Ramos (cell line): ENCODE data around the gene NDRG2.

Experiments used
- in situ Hi-C: fragments of 300-500 bp; cut with MboI; formaldehyde crosslinking; loops from one replicate; pipeline ENCODE4 v1.14.3; 2022; ENCODE audit warnings: low sequenced_read_pairs; ENCODE audit not compliant: unreplicated experiment

The NDRG2 gene

DNA sequence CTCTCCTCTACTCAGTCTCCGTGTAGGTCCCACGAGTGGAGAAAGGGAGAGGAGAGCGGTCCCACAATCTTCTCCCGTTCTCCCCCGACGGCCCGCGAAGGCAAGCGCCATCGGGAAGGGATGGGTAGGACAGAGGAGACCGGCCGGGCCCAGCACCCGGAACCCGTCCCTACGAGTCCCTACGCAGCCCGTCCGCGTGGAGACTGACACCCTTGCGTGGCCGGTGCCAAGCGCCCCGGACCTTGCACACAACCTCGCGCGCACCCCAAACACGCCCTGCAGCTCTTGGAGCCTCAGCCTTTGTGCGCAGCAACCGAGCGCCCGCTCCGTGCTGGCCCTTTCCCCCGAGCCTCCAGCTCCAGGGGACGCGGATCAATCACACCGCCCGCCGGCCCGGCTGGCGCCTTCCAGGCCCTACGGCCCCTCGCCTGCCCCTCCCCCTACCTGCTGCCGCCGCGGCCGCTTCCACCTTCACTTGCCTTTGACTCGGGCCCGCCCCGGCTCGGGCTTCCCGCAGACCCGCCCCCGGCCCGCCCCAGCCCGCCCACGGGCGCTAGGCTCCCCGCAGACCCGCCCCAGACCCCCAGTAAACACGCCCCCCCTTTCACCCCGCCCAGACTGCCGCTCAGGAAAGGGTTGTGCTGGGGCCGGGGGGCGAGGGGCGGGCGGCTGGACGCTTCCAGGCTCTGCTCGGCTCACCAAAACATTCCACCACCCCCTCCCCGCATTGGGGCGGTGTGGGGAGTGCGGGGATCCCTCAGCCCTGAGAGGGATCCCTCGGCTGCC lies at the start of gene NDRG2:
Gene NDRG2 (minus strand): TSS at position 477 of the 786 bp plus-strand sequence. CDS start 1,746 bp downstream, outside the sequence.
- in situ Hi-C loops, result no loop called here

DNA sequence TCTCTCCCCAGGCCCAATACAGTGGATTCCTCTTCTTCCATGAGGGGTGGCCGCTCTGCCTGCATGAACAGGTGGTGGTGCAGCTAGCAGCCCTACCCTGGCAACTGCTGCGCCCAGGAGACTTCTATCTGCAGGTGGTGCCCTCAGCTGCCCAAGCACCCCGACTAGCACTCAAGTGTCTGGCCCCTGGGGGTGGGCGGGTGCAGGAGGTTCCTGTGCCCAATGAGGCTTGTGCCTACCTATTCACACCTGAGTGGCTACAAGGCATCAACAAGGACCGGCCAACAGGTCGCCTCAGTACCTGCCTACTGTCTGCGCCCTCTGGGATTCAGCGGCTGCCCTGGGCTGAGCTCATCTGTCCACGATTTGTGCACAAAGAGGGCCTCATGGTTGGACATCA lies 49.1 kb upstream of the NDRG2 start:
- in situ Hi-C loops, result no loop called here

DNA sequence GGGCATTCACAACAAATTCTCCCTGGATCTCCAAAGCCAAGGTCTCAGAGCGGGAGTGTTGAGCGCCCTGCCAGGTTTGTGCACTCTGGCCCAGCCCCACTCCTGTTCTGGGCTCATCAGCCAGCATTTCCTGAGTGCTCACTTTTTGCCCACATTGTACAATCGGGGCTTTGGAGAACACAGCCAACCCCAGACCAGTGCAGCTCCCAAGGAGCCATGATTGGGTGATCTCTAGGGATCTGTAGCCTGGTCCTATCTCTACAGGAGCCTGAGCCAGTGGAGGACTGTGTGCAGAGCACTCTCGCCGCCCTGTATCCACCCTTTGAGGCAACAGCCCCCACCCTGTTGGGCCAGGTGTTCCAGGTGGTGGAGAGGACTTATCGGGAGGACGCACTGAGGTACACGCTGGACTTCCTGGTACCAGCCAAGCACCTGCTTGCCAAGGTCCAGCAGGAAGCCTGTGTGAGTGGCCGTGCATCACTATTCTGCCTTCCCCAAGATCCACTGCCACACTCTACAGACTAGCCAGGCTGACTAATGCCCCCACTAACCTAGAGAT lies 48.0 kb upstream of the NDRG2 start:
- in situ Hi-C loops, result no loop called here

DNA sequence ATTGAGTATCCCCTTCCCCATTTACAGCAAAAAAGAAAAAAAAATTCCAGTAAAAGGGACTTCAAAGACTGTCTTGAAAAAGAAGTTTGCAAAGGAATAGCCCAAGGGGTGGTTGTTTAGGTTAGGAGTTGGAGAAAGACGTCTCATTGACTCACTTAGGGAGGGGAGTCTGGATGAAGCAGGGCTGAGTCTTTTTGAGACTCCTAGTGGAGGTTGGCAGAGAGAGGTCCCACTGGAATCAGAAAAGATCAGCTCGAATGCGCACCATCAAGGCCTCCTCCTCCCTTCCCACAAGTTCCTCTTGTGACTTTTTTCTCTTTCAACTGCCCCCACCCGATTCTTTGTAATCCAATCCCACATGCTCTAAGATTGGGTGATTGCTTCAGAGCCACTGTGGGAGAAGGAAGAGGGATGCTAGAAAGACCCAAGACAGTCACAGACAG lies 47.2 kb upstream of the NDRG2 start:
- in situ Hi-C loops, result no loop called here

GRCh38 chr14:21071225-21072030 lies 46.6 kb upstream of the NDRG2 start:
- in situ Hi-C loops, result no loop called here

DNA sequence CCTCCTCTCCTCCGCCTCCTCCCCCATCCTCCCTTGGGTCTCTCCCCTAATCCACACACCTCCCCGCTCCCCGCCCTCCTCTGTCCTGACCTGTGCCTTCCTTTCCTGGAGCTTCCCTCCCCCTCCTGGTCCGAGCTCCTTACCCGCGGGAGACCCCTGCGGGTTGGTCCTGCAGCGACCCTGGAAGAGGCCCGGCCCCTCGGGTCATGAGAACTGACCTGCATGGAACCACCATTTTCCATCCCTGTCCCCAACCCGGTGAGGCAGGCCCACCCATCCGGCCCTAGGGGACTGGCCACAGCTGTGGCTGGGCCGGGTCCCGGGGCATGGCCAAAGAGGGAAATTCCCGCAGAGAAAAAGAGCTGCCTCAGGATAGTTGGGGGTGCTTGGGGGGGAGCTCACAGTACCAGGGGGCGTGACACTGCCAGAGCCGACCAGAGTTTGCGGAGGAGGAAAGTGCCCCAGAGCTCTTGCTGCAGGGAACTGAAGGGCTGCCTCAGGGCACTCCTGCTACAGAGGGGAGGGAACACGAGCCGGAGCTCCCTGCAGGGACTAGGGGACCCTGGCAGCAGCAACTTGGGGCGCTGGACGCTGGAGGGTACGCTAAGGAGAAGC lies 45.9 kb upstream of the NDRG2 start:
- in situ Hi-C loops, result no loop called here

DNA sequence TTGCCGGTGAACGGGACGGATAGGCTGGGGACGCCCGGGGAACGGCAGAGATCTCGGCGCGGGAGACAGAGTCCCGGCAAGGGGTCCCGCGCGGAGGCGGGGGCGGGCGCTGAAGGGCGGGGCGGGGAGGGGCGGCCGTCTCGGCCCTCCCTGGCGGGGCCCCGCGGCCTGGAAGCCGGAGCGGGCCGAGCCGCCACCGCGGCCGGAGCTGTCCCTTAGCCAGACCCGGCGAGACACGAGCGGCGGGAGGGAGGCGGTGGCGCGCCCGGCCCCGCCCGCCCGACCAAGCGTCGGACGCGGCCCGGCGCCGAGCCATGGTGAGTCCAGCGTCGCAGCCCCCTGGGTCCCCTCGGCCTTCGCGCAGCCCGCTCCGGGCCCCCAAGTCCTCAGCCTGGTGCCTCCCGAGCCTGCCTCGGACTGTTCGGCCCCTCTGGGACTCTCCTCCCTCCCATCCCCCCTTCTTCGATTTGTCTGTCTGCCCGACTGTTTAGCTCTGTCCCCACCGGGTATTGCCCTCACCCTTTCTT lies 45.3 kb upstream of the NDRG2 start, which contains the start of gene ARHGEF40:
Gene ARHGEF40 (plus strand): TSS at position 222 of the 527 bp plus-strand sequence. CDS start 93 bp downstream, at position 315.
- in situ Hi-C loops, result no loop called here

GRCh38 chr14:21069388-21070082 lies 44.7 kb upstream of the NDRG2 start:
- in situ Hi-C loops, result no loop called here

DNA sequence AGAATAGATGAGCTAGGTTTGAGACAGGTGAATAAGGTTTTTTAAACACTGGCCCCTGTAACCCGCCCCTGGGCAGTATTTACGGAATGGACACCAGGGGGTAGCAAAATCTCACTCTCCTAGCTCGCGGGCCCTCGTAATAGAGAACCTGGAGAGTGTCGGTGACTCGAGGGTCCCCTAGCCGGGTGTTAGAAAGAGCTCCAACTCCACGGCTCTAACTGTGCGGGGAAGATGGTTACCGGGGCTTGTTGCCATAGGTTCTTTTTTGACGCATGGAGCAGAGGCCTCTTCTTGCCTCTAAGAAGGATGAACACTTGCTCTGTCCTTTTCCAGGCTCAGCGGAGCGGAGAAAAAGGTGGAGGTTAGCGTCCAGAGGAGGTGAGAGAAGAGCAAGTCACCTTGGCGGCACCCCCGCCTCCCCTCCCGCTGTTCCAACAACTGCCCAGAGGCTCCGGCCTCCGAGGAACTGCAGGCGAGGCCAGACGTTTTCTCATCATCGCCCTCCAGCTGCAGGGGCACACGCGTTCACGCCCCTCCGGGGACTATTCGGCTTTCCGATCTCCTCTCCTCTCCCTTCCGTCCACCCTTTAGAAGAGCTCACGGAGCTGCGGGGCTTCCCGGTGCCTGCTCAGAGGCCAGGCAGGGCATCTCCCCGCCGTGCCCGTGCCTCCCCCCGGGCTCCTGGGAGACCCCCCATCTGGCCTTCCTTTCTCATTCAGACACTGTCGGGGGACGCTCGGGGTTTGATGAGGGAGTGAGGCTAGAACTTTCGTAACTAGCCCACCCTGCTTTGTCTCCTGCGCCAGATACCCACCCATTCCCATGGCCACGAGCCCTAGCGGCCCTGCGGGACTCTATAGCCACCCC lies 43.9 kb upstream of the NDRG2 start:
- in situ Hi-C loops, result no loop called here

- in situ Hi-C loops, result no loop called here
Measured at GRCh38 chr14:21066882-21067502, 42.1 kb upstream of the NDRG2 start.

DNA sequence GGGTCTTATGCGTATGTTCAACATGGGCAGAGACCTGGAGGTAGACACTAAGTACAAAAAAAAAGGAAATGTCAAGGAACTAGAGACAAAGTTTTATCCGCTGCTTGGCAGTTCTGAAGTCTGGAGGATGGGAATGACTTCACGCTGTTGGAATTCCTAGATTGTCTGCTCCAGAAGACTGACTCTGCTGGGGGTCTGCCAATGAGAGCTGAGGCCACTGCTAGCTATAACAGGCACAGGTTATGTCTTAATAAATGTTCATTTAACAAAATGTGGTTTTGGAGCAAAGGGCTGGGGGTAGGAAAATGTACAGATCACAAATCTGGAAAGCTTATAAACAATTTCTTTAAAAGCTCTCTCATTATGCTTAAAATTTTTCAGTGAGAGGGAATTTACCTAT lies 38.6 kb upstream of the NDRG2 start:
- in situ Hi-C loops, result no loop called here

GRCh38 chr14:21061347-21061668 lies 36.4 kb upstream of the NDRG2 start:
- in situ Hi-C loops, result no loop called here

DNA sequence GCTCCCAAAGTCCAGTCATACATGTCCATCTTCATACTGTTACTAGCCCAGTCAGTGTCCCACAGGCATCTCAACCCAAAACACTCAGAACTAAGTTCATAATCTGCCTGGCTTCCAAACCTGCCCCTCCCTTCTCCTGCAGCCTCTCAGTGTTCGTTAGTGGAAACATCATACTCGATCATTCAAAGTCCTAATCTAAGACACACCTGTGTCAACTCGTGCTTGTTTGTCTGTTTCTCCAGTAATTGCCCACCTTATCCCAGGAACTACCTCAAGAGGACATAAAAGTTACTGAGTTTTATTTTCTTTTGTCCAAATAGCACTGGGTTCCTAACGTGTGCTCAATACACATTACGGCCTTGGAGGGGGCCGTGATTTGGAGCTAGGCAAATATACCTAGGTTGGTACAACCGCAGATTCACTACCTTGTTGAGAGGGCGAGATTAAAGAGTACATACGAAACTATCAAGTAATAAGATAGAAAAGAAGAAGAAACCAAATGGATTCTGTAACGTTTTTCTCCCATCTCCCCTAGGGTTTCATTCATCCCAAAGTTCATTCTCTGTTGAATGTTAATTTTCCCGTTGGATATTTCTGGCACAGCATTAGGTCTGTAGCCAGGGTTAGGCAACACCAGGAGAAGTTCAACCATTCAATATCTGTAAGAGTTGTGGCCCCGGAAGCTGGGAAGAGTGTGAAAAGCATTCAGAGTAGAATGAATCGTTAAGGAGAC lies 35.9 kb upstream of the NDRG2 start:
- in situ Hi-C loops, result no loop called here

DNA sequence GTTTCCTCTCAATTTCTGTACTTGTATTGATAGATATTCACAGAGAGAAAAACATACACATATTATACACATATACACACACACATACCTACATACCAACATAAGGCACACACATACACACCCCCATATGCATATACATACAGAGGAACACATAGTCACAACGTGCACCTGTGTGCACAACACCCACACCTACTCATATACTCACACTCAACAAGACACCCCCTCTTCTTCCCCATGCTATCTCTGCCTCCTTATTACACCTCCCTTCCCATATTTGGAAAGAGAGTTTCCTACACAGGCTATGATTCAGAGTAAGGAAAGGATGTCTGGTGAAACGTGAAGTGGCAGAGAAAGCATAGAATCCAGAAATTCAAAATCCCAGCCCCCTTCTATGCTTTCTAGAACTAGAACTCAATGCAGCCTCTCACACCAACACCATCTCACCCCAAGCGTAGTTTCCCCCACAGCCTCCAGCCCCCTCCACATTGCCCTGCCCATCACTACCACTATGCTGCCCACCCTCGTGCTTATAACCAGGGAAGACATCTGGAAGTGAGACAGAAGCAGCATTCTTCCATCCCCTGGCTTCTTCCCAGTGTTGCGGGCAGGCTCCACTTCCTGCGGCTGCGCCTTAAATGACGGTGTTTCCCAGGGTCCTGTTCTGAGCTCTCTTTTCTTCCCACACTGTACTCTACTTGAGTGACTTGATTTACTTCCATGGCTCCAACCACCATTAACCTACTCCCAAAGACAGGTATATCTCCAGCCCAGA lies 35.2 kb upstream of the NDRG2 start:
- in situ Hi-C loops, result no loop called here

- in situ Hi-C loops, result no loop called here
Measured at GRCh38 chr14:21058903-21059302, 34.0 kb upstream of the NDRG2 start.

- in situ Hi-C loops, result no loop called here
Measured at GRCh38 chr14:21057803-21058675, 33.2 kb upstream of the NDRG2 start, which contains the start of gene RNASE8. RNASE8 (plus strand) TSS chr14:21057822; CDS start chr14:21057893, 71 bp downstream.
